Measurements from ENCODE around the gene MBD4.
A peak's percentile ranks its signal among the peaks of the same experiment; 100 is the strongest.
"Not testable (repeated sequence)": the region's sequence is repeated elsewhere in the genome, so short reads cannot be mapped to it uniquely, and the experiment has no call there.

Gene MBD4

GRCh38 chr3:129409541-129409940 is 30.2 kb downstream of the MBD4 start:
- no peak for DNase-seq

GRCh38 chr3:129404610-129405009 is 35.1 kb downstream of the MBD4 start:
- DNase-seq = no peak

GRCh38 chr3:129404130-129404529 is 35.6 kb downstream of the MBD4 start:
- no peak for DNase-seq

- DNase-seq = no peak
These were observed 36.3 kb downstream of the MBD4 start for GRCh38 chr3:129403450-129403849.

GRCh38 chr3:129402616-129403015 is 37.1 kb downstream of the MBD4 start:
- DNase-seq = no peak

GRCh38 chr3:129402210-129402609 is 37.5 kb downstream of the MBD4 start:
- DNase-seq = no peak

- peak; percentile 15 for DNase-seq
These were observed 39.8 kb downstream of the MBD4 start for GRCh38 chr3:129399895-129400357.

- peak; percentile 97 for DNase-seq
These were observed 40.4 kb downstream of the MBD4 start for GRCh38 chr3:129399145-129399894.

- DNase-seq = peak; percentile 12
These were observed 41.0 kb downstream of the MBD4 start for GRCh38 chr3:129398803-129399144.

GRCh38 chr3:129393760-129394564 is 45.8 kb downstream of the MBD4 start:
- not testable (repeated sequence) for DNase-seq

- no peak for DNase-seq
These were observed 46.5 kb downstream of the MBD4 start for GRCh38 chr3:129393271-129393670.

GRCh38 chr3:129392106-129392887 is 47.5 kb downstream of the MBD4 start:
- DNase-seq = not testable (repeated sequence)

- not testable (repeated sequence) for DNase-seq
These were observed 48.2 kb downstream of the MBD4 start for GRCh38 chr3:129391583-129391982.

- DNase-seq = no peak
These were observed 50.2 kb downstream of the MBD4 start for GRCh38 chr3:129389572-129389937.

GRCh38 chr3:129388791-129389571 is 50.8 kb downstream of the MBD4 start:
- peak; percentile 56 for DNase-seq

- no peak for DNase-seq
These were observed 52.3 kb downstream of the MBD4 start for GRCh38 chr3:129387487-129387886.

- no peak for DNase-seq
These were observed 52.8 kb downstream of the MBD4 start for GRCh38 chr3:129386984-129387383.

GRCh38 chr3:129385507-129385906 is 54.2 kb downstream of the MBD4 start:
- not testable (repeated sequence) for DNase-seq

GRCh38 chr3:129384594-129385323 is 55.0 kb downstream of the MBD4 start:
- DNase-seq = no peak

- DNase-seq = not testable (repeated sequence)
These were observed 55.6 kb downstream of the MBD4 start for GRCh38 chr3:129384103-129384502.

- peak; percentile 61 for DNase-seq
These were observed 56.4 kb downstream of the MBD4 start for GRCh38 chr3:129383292-129383860.
